ENCODE measurements around the gene MDK.
"Not testable (repeated sequence)": the region's sequence is repeated elsewhere in the genome, so short reads cannot be mapped to it uniquely, and the experiment has no call there.

Gene MDK

DNA sequence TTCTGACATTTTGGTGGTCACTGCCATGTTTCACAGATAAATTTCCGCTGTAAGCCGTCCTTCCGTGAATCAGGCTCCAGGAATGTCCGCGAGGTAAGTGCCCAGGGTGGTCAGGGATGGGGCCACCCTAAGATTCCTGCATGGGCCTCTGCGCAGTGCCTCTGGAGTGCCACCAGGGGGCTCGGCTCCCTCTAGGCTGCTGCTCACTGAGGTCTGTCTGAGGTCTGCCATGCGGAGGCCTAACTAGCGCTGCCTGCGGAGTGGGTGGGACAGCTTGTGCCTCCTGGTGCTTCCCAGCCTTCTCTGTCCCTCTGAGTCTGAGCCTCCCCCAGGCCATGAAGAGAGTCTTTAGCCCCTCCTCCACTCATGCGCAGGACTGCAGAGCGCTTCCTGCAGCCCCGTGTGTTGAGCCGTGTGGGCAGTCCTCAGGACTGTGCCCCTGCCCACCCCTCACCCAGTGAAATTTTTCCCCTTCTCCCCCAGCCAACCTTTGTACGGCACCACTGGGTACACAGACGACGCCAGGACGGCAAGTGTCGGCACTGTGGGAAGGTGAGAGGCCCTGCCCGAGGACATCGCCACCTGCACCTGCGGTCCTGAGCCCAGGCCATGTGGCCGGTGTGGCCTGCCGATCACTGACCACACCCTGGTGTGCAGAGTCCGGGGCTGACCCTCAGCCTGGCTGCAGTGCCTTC, 11.9 kb upstream of the MDK start:
- DNase-seq, result peak; percentile 54 to 56

DNA sequence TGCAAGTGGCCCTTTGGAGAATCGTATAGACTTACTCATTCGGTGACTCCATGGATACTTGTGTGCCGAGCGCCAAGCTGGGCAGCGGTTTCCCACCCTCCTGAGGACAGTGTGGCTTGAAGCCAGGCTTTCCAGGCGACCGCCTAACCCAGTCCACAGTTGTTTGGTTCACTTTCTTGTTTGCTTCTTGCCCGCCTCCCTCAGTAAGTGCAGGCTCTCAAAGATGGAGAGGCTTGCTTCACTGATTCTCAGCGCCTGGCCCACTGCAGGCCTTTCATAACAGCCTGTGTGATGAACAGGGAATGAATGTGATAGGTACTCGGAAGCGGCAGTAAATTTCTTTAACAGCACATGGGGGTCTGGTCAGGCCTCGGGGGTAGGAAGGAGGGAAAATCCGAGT, 11.2 kb upstream of the MDK start:
- no peak for DNase-seq

DNA sequence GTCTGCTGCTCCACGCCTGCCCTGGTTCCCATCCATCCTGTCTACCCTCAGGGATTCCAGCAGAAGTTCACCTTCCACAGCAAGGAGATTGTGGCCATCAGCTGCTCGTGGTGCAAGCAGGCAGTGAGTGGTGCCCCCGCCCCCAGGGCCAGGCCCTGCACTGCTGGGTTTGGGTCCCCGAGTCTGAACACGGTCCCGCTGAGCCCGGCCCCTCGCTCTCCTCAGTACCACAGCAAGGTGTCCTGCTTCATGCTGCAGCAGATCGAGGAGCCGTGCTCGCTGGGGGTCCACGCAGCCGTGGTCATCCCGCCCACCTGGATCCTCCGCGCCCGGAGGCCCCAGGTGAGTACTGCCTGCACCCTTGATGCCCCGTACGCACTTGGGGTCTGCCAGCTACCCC, 10.2 kb upstream of the MDK start:
- DNase-seq, result not testable (repeated sequence)

DNA sequence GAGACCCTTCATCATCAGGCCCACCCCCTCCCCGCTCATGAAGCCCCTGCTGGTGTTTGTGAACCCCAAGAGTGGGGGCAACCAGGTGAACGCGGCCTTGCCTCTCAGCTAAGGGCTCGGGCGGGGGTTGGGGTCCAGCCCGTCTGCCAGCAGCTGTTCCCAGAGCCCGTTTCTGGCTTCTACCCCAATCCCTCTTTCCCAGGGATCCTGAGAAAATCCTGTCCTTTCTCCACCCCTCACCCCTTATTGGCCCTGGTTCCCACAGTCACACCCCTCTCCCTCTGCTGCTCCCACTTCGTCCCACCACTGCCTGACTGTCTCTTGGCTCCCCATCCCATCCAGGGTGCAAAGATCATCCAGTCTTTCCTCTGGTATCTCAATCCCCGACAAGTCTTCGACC, 9.4 kb upstream of the MDK start:
- DNase-seq, result no peak

DNA sequence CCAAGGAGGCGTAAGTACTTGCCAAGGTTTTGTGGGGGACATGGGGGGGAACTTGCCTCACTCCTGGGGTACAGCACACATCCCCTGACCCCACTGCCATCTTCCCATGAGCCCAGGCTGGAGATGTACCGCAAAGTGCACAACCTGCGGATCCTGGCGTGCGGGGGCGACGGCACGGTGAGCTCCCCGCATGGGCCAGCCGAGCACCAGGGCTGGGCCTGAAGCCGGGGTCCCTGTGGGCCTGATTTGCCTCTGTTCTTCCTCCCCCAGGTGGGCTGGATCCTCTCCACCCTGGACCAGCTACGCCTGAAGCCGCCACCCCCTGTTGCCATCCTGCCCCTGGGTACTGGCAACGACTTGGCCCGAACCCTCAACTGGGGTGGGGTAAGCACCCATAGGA, 9.0 kb upstream of the MDK start:
- DNase-seq, result not testable (repeated sequence)

DNA sequence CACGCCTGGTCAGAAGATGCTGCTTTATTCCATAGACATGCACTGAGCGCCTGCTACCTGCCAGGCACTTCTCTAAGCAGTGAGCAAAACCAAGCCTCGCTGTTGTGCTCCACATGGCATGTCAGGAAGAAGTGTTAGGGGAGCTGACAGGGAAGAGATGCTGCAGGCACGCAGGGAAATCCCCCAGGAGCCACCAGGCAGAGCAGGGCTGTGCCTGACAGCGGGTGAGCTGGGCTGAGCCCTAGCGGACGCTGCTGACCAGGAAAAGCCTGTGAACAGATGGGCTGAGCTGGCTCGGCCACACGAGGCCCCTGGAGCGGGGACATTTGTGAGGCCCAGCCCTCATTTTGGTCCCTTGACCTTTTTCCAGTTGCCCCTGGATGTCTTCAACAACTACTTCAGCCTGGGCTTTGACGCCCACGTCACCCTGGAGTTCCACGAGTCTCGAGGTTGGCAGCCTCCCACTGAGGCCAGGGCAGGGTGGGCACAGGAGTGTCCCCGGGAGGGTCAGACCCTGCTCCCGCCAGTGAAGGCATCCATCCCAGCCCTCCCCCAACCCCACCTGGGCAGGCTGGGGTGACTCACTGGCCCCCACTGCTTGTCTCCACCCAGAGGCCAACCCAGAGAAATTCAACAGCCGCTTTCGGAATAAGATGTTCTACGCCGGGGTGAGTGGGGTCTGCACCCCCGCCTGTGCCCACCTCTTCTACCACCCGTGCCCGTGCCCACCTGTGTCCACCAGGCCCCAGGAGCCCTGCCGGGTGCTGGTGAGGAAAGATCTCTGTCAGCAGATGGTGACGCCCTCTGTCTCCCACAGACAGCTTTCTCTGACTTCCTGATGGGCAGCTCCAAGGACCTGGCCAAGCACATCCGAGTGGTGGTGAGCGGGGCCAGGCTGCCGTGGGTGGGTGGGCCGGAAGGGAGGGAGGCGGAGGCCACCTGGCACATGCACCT, 7.4 kb upstream of the MDK start:
- DNase-seq, result no peak

DNA sequence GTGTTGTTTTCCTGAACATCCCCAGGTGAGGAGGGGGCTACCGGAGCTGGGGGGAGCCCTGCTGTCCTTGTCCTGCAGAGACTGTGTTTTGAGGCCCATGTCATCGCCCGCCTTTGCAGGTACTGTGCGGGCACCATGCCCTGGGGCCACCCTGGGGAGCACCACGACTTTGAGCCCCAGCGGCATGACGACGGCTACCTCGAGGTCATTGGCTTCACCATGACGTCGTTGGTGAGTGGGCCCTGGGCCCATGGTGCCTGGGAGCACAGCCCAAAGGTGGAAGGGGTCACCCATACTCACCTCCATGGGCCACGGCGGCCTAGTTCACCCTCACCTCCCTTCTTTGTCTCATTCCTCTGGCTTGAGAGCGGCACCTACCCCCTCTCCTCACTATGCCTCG, 6.7 kb upstream of the MDK start:
- no peak for DNase-seq

DNA sequence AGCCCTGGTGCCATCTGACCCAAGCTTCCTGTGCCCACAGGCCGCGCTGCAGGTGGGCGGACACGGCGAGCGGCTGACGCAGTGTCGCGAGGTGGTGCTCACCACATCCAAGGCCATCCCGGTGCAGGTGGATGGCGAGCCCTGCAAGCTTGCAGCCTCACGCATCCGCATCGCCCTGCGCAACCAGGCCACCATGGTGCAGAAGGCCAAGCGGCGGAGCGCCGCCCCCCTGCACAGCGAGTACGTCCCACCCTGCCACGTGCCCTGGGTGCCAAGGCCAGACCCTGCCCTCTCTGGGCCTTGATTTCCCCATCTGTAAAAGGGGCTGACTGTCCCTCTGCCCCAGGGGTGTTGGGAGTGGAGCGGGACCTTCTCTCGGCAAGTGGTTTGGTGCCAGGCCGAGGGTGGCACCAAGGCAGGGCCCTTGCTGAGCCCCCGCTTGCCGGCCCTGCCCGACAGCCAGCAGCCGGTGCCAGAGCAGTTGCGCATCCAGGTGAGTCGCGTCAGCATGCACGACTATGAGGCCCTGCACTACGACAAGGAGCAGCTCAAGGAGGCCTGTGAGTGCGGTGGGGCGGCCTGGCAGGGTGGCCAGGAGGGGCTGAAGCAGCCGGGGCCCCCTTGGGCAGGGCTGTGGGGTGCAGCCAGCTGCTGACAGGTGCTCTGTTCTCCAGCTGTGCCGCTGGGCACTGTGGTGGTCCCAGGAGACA, 5.9 kb upstream of the MDK start:
- no peak for DNase-seq

DNA sequence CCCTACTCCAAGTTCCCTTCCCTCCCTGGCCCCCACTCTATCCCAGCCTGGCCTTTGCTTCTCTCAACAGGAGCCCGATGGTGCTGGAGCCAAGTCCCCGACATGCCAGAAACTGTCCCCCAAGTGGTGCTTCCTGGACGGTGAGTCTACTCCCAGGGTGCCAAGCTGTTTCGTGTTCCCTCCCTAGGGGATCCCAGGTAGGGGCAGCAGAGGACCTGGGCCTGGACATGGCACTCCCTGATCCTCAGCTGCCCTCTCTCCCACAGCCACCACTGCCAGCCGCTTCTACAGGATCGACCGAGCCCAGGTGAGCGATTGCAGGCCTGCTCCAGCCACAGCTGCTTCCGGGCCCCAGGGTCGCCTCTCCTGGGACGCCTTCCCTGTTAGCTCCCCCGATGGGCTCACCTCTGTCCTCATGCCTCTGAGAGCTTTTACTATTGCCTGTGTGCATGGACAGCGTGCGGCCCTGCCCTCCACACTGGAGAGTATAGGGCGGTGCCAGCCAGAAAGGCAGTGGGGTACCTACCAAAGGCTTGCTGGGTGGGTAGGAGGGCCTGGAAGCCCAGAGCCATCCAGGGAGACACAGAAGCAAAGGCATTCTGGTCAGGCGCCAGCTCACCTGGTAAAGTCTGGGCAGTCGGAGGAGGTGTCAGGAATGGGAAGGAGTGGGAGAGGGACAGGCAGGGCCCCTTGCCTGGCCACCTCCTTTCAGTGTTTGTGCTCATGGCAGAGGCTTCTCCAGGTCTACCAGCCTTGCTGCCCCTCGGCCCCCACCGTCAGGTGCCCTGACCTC, 5.0 kb upstream of the MDK start:
- DNase-seq, result no peak

DNA sequence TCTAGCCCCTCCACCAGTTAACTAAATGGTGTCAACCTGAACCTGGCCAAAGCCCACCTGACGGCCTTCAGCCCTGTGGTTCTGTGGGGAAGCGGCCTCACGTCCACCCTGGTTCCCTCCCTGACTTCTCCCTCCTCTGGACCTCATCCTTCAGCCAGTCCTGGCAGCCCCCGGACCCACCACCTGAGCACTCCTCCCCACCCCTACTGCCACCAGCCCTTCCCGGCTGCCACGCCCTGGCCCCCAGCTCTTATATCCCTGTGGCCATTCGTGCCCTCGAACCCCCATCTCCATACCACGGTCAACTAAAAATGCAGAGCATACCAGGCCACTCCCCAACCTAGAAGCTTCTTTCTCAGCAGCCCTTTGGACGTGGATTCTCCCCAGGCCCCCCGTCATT, 4.2 kb upstream of the MDK start:
- no peak for DNase-seq

DNA sequence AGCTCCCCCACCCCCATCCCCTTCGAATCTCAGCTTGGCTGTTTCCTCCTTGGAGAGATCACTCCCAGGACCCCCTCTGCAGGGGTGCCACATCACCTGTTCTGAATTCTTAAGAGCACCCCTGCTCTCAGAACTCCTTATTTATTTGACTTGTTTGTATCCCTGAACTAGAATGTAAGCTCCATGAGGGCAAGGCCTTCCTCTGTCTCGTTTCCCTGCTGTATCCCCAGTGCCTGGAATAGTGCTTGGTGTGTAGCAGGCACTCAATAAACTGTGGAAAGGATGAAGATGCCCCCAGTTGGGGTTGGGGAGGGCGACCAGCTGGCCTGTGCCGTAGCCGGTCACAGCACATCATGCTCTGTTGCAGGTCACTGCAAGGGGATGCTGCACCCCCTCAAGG, 3.6 kb upstream of the MDK start:
- no peak for DNase-seq

DNA sequence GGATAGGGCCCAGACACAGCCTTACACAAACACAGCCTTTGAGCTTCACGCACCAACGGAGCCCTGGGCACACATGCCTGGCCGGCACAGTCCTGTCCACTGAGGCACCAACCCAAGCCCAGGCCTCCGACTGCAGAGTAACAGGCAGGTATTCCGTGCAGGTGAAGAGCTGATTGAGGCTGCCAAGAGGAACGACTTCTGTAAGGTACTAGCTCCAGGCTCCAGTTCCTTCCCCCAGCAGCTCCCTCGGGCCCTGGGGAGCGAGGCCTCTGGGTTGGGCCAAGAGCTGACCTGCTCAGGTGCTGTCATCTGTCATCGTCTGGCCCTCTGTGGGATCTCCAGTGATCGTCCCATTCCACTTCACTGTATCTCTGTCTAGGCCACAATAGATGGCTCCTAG, 3.2 kb upstream of the MDK start:
- no peak for DNase-seq

DNA sequence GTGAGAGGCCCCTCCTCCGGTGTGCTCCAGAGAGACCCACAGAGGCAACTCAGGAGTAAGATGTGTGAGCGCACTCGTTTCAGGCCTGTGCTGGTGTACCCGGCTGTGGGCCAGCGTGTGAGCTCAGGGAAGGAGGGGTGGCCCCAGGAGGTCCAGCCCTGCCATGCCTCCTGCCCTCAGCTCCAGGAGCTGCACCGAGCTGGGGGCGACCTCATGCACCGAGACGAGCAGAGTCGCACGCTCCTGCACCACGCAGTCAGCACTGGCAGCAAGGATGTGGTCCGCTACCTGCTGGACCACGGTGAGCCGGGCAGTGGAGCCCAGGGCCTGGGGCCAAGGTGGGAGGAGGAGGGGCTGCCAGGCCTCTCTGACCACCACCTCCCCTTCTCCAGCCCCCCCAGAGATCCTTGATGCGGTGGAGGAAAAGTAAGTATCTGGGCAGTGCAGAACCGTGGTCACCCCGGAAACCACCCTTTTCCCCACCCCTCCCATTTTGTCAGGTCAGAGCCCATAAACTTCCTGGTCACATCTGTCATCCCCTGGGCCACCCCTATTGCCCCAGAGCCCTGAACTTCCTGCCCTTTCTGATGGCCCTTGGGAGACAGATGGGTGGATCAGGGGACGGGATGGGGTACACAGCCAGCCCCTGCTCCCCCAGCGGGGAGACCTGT, 2.5 kb upstream of the MDK start:
- DNase-seq, result no peak

DNA sequence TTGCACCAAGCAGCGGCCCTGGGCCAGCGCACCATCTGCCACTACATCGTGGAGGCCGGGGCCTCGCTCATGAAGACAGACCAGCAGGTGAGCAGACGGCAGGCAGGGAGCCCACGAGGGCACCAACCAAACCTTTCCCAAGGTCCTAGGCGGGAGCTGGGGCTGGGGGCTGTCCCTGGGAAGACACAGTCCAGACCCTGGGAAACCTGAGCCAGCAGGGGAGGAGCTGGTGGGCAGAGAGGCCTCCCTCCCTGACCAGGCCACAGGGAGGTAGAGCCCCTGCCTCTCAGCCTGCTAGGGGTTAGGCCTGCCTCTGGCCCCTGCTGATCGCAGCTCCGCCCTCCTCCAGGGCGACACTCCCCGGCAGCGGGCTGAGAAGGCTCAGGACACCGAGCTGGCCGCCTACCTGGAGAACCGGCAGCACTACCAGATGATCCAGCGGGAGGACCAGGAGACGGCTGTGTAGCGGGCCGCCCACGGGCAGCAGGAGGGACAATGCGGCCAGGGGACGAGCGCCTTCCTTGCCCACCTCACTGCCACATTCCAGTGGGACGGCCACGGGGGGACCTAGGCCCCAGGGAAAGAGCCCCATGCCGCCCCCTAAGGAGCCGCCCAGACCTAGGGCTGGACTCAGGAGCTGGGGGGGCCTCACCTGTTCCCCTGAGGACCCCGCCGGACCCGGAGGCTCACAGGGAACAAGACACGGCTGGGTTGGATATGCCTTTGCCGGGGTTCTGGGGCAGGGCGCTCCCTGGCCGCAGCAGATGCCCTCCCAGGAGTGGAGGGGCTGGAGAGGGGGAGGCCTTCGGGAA, 1.8 kb upstream of the MDK start:
- DNase-seq, result not testable (repeated sequence)

DNA sequence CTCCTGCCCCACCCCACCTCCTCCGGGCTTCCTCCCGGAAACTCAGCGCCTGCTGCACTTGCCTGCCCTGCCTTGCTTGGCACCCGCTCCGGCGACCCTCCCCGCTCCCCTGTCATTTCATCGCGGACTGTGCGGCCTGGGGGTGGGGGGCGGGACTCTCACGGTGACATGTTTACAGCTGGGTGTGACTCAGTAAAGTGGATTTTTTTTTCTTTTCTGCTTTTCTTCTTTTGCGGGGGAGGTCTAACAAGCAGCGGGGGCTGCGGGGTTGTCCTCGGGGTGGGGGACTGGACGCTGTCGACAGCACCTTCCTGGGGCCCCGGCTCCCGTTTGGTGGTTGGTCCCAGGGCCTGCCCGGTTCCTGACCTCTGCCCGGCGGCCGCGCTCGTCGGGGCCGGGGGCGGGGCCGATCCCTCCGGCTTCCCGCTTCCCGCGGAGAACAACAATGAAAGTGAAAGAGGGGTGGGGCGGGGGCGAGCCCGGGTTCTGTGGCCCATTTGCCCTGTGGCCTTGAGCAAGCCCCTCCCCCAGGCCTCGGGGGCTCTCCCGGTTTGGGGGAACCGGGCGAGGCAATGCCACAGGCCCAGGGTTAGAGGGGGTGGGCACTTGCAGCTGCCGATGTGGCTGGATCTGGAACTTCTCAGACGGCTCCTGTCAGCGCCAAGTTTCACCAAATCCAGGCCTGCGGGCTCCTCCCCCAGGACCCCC, 975 bp upstream of the MDK start:
- peak; percentile 61 to 69 for DNase-seq

DNA sequence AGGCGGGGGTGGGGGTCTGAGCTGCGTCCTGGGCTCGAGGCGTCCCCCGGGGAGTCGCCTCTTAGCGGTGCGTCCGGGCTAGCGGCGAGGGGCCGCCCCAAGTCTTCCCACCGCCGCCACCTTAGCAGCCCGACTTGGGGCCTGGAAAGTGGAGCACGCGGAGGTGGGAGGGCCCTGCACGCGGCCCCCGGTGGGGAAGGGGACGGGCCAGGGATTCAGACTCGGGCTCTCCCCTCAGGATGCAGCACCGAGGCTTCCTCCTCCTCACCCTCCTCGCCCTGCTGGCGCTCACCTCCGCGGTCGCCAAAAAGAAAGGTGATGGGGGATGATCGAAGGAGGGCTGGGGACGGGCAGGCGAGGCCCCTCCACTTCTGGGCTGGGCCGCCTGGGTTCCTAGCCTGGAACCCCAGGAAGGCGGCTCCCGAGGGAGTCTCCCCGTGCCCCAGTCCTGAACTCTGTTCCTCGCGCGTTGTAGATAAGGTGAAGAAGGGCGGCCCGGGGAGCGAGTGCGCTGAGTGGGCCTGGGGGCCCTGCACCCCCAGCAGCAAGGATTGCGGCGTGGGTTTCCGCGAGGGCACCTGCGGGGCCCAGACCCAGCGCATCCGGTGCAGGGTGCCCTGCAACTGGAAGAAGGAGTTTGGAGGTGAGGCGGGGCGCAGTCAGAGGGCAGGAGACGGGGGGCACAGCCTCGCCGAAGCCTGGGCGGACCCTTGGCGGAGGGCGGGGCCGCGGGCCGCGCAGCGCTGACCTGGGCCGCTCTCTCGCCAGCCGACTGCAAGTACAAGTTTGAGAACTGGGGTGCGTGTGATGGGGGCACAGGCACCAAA, 563 bp downstream of the MDK start:
- DNase-seq, result no peak

DNA sequence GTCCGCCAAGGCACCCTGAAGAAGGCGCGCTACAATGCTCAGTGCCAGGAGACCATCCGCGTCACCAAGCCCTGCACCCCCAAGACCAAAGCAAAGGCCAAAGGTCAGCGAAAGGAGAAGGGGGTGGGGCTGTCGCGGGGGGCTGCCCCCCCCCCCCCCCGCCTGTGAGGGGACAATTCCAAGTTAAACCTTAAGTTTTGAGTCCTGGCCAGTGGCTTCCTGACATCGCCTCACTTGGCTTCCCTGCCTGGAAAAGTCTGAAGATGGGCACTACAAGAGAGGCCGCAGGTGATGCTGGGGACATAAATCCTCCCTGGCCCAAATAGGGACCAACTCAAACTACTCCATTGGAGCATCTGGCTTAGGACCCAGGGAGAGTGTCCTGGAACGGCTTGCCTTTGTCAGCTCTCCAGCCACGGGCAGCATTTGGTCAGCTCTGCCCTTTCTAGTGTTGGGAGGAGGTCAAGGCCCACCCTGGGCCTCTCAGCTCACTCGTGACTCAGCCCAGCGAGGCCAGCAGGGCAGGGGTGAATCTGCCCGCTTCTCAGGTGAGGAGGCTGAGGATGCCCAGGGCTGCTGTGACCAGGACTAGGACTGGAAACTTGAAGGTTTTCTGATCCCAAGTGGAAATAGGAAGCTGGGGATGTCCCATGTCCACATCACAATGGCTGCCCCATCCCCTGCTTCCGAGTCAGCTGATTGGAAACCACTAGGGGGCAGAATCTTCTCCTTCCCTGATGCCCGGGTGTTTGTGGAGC, 1.4 kb downstream of the MDK start:
- no peak for DNase-seq

DNA sequence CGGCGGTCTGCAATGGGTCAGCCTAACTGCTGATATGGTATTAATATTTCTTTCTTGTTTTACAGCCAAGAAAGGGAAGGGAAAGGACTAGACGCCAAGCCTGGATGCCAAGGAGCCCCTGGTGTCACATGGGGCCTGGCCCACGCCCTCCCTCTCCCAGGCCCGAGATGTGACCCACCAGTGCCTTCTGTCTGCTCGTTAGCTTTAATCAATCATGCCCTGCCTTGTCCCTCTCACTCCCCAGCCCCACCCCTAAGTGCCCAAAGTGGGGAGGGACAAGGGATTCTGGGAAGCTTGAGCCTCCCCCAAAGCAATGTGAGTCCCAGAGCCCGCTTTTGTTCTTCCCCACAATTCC, 1.9 kb downstream of the MDK start:
- DNase-seq, result no peak

Data from activated CD4-positive, alpha-beta T cell treated with anti-CD3 and anti-CD28 coated beads for 4 hours (primary cell).